ENCODE measurements around the gene DBF4. TPM values are rescaled to one million over a fixed set of nuclear protein-coding genes. Genes with fewer than 3 reads are reported as not detected.

DBF4 gene
- total RNA-seq, 2 experiments from 2014 or later, result 58.1 to 61.9 TPM

GRCh38 chr7:87852306-87852705 lies 24.0 kb upstream of the DBF4 start:
- Mint-ChIP-seq H3K4me1 (ENCODE audit: low read depth) (peaks cover 4% of the 10 kb centered on the region), H3K27ac (no peak overlapping the region), H3K4me3 (no peak overlapping the region), H3K9me3 (no peaks in the 10 kb centered on the region), H3K27me3 (no peaks in the 10 kb centered on the region), H3K36me3 (ENCODE audit: low read depth) (peaks cover 65% of the 10 kb centered on the region)
- Histone ChIP-seq H3K27ac (ENCODE audit: low read depth in 1 of 2, low read length in 2 of 2) (no peak overlapping the region), H3K36me3 (ENCODE audit: insufficient read depth, low read length) (peaks cover 38% of the 10 kb centered on the region), H3K9me3 (ENCODE audit: control insufficient read depth in 1 of 2, insufficient read depth in 1 of 2, low read length in 2 of 2) (no peaks in the 10 kb centered on the region), H3K4me1 (ENCODE audit: insufficient read depth, low read length) (no peaks in the 10 kb centered on the region), H3K4me3 (ENCODE audit: low read length) (no peak overlapping the region), H3K27me3 (ENCODE audit: control insufficient read depth in 1 of 2, insufficient read depth in 2 of 2, low read length in 2 of 2) (no peaks in the 10 kb centered on the region)
- DNase-seq, result peak in 2 of 14 experiments; percentile 22 to 37
- POLR2A ChIA-PET, result no interaction called here
- ATAC-seq (ENCODE audit: poor library complexity), result no peak
- TF ChIP-seq CTCF (IDR thresholded peaks at IDR 0.05), result no peak
- CTCF ChIA-PET, result no interaction called here
- intact Hi-C loops (cut with DNase I, micrococcal nuclease), result no loop called here

GRCh38 chr7:87853237-87853864 lies 22.9 kb upstream of the DBF4 start:
- H3K36me3 ChIP-seq (ENCODE audit: insufficient read depth, low read length), result peaks cover 42% of the 10 kb centered on the region
- Mint-ChIP-seq H3K4me3 (no peak overlapping the region), H3K4me1 (ENCODE audit: low read depth) (peaks cover 4% of the 10 kb centered on the region), H3K9me3 (no peaks in the 10 kb centered on the region), H3K27me3 (no peaks in the 10 kb centered on the region), H3K36me3 (ENCODE audit: low read depth) (peaks cover 73% of the 10 kb centered on the region), H3K27ac (no peak overlapping the region)
- no peak overlapping the region for H3K4me3 ChIP-seq (ENCODE audit: low read length)
- POLR2A ChIA-PET, result interaction anchor here (0.7 kb wide), 1 partner anchor 971 kb away, joined by 3 read pairs; no protein-coding TSS in a partner anchor
- DNase-seq (peak in 1 of 14 experiments; percentile 35), ATAC-seq (ENCODE audit: poor library complexity) (no peak)
- intact Hi-C loops (cut with DNase I, micrococcal nuclease), result no loop called here
- no peak for TF ChIP-seq CTCF (IDR thresholded peaks at IDR 0.05)
- no peaks in the 10 kb centered on the region for H3K4me1 ChIP-seq (ENCODE audit: insufficient read depth, low read length)
- H3K27ac ChIP-seq (ENCODE audit: low read depth in 1 of 2, low read length in 2 of 2), result no peak overlapping the region
- CTCF ChIA-PET, result no interaction called here
- no peaks in the 10 kb centered on the region for H3K27me3 ChIP-seq (ENCODE audit: control insufficient read depth in 1 of 2, insufficient read depth in 2 of 2, low read length in 2 of 2)
- no peaks in the 10 kb centered on the region for H3K9me3 ChIP-seq (ENCODE audit: control insufficient read depth in 1 of 2, insufficient read depth in 1 of 2, low read length in 2 of 2)

GRCh38 chr7:87858417-87859100 lies 17.7 kb upstream of the DBF4 start:
- Histone ChIP-seq H3K36me3 (ENCODE audit: insufficient read depth, low read length) (peaks cover 24% of the 10 kb centered on the region), H3K4me1 (ENCODE audit: insufficient read depth, low read length) (no peaks in the 10 kb centered on the region), H3K9me3 (ENCODE audit: control insufficient read depth in 1 of 2, insufficient read depth in 1 of 2, low read length in 2 of 2) (no peaks in the 10 kb centered on the region), H3K27me3 (ENCODE audit: control insufficient read depth in 1 of 2, insufficient read depth in 2 of 2, low read length in 2 of 2) (no peaks in the 10 kb centered on the region), H3K4me3 (ENCODE audit: low read length) (no peak overlapping the region), H3K27ac (ENCODE audit: low read depth in 1 of 2, low read length in 2 of 2) (no peak overlapping the region)
- DNase-seq (no peak), ATAC-seq (ENCODE audit: poor library complexity) (no peak)
- intact Hi-C loops (cut with DNase I, micrococcal nuclease), result no loop called here
- H3K27ac Mint-ChIP-seq, result no peak overlapping the region
- ChIA-PET CTCF (no interaction called here), POLR2A (no interaction called here)
- peaks cover 71% of the 10 kb centered on the region for H3K36me3 Mint-ChIP-seq (ENCODE audit: low read depth)
- peaks cover 15% of the 10 kb centered on the region for H3K4me1 Mint-ChIP-seq (ENCODE audit: low read depth)
- no peaks in the 10 kb centered on the region for H3K9me3 Mint-ChIP-seq
- no peak overlapping the region for H3K4me3 Mint-ChIP-seq
- TF ChIP-seq CTCF (IDR thresholded peaks at IDR 0.05), result no peak
- no peaks in the 10 kb centered on the region for H3K27me3 Mint-ChIP-seq
